ENCODE data around the gene OBP2A.

- TF ChIP-seq, protein P1, sequence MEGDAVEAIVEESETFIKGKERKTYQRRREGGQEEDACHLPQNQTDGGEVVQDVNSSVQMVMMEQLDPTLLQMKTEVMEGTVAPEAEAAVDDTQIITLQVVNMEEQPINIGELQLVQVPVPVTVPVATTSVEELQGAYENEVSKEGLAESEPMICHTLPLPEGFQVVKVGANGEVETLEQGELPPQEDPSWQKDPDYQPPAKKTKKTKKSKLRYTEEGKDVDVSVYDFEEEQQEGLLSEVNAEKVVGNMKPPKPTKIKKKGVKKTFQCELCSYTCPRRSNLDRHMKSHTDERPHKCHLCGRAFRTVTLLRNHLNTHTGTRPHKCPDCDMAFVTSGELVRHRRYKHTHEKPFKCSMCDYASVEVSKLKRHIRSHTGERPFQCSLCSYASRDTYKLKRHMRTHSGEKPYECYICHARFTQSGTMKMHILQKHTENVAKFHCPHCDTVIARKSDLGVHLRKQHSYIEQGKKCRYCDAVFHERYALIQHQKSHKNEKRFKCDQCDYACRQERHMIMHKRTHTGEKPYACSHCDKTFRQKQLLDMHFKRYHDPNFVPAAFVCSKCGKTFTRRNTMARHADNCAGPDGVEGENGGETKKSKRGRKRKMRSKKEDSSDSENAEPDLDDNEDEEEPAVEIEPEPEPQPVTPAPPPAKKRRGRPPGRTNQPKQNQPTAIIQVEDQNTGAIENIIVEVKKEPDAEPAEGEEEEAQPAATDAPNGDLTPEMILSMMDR (IDR thresholded peaks at IDR 0.05; ENCODE audit: extremely low read depth in 1 of 2, insufficient read depth in 1 of 2, low read depth in 1 of 2, low read length in 2 of 2) = no peak
- TF ChIP-seq, protein P2, sequence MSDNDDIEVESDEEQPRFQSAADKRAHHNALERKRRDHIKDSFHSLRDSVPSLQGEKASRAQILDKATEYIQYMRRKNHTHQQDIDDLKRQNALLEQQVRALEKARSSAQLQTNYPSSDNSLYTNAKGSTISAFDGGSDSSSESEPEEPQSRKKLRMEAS (IDR thresholded peaks at IDR 0.05; ENCODE audit: insufficient read depth, insufficient read length) = no peak
- no peak for TF ChIP-seq MYC (IDR thresholded peaks at IDR 0.05; ENCODE audit: low read depth, low read length)
- TF ChIP-seq POLR2A (IDR thresholded peaks at IDR 0.05; ENCODE audit: low read depth, low read length) = no peak
Measured at GRCh38 chr9:135500071-135500524, 45.8 kb upstream of the OBP2A start.
